Epithelial cell of proximal tubule (primary cell): ENCODE measurements around the gene PKIG. TPM values are rescaled to one million over a fixed set of nuclear protein-coding genes. Genes with fewer than 3 reads are reported as not detected.

Source experiments
- DNase-seq: peaks from one replicate; pipeline ENCODE4 v3.0.0-alpha.2; 2011; ENCODE audit warnings: low read depth
- H3K4me3 ChIP-seq: 2 replicates; pipeline ENCODE4 v1.5.1; 2011; ENCODE audit warnings: low read depth, mild to moderate bottlenecking, low read length
- CTCF ChIP-seq: conservative IDR thresholded peaks from 2 replicates; pipeline ENCODE4 v1.5.1; 2012; ENCODE audit warnings: low read depth, mild to moderate bottlenecking, low read length
- total RNA-seq: library from RNA; depleted of rRNA; stranded (reverse); fragments of >200 nt; gene quantifications from 2 replicates; pipeline ENCODE4 v1.2.3, GENCODE V29; 2015

PKIG gene
- total RNA-seq, 1 donor from 2014 or later, result 64.3 TPM

GRCh38 chr20:44600301-44600700 is 17.9 kb downstream of the PKIG start:
- TF ChIP-seq CTCF, result no peak
- DNase-seq, result no peak
- H3K4me3 ChIP-seq, result no peak overlapping the region

- no peak for DNase-seq
- no peak for TF ChIP-seq CTCF
- H3K4me3 ChIP-seq, result no peak overlapping the region
Observed at GRCh38 chr20:44600758-44601201, 18.4 kb downstream of the PKIG start.

- DNase-seq, result no peak
- H3K4me3 ChIP-seq, result no peak overlapping the region
- no peak for TF ChIP-seq CTCF
Observed at GRCh38 chr20:44601236-44601671, 18.9 kb downstream of the PKIG start.

- no peak for TF ChIP-seq CTCF
- no peak overlapping the region for H3K4me3 ChIP-seq
- DNase-seq, result no peak
Observed at GRCh38 chr20:44601801-44602204, 19.4 kb downstream of the PKIG start.

GRCh38 chr20:44603327-44603726 is 20.9 kb downstream of the PKIG start:
- no peak for TF ChIP-seq CTCF
- DNase-seq, result no peak
- H3K4me3 ChIP-seq, result no peak overlapping the region

GRCh38 chr20:44606725-44607441 is 24.5 kb downstream of the PKIG start:
- DNase-seq, result no peak
- no peak overlapping the region for H3K4me3 ChIP-seq
- TF ChIP-seq CTCF, result no peak

- DNase-seq, result no peak
- no peak overlapping the region for H3K4me3 ChIP-seq
- no peak for TF ChIP-seq CTCF
Observed at GRCh38 chr20:44609006-44609515, 26.7 kb downstream of the PKIG start.
